ENCODE measurements around the gene THRAP3. TPM values are rescaled to one million over a fixed set of nuclear protein-coding genes. Genes with fewer than 3 reads are reported as not detected.

THRAP3 gene
- total RNA-seq, 1 donor, result 127 TPM

GRCh38 chr1:36198641-36199040 is 25.6 kb upstream of the THRAP3 start:
- no peaks in the 10 kb centered on the region for H3K9me3 ChIP-seq (ENCODE audit: low read depth, low read length)
- H3K4me2 ChIP-seq (ENCODE audit: insufficient read depth, low read length), result no peak overlapping the region
- H3K27me3 ChIP-seq (ENCODE audit: insufficient read depth, low read length), result no peaks in the 10 kb centered on the region
- peaks cover 11% of the 10 kb centered on the region for H3K4me1 ChIP-seq (ENCODE audit: insufficient read depth, low read length)
- no peaks in the 10 kb centered on the region for H3K79me2 ChIP-seq (ENCODE audit: insufficient read depth, low read length)
- TF ChIP-seq CTCF (IDR thresholded peaks at IDR 0.05; ENCODE audit: extremely low read depth, low read depth, low read length), result no peak
- no peak overlapping the region for H2AFZ ChIP-seq (ENCODE audit: low read length)
- H3K4me3 ChIP-seq (ENCODE audit: insufficient read depth, low read length), result no peak overlapping the region
- no peak overlapping the region for H3K27ac ChIP-seq (ENCODE audit: low read depth, low read length)
- DNase-seq (ENCODE audit: insufficient read length, low spot score, missing footprints), result no peak
- no peaks in the 10 kb centered on the region for H4K20me1 ChIP-seq (ENCODE audit: insufficient read depth, low read length)
- H3K36me3 ChIP-seq (ENCODE audit: insufficient read depth, low read length), result no peaks in the 10 kb centered on the region

- DNase-seq (ENCODE audit: insufficient read length, low spot score, missing footprints), result peak; percentile 83
These were observed 24.1 kb upstream of the THRAP3 start for GRCh38 chr1:36199934-36200741.

GRCh38 chr1:36203027-36203553 is 21.2 kb upstream of the THRAP3 start:
- H4K20me1 ChIP-seq (ENCODE audit: insufficient read depth, low read length), result no peaks in the 10 kb centered on the region
- peaks cover 32% of the 10 kb centered on the region for H3K4me1 ChIP-seq (ENCODE audit: insufficient read depth, low read length)
- DNase-seq (ENCODE audit: insufficient read length, low spot score, missing footprints), result peak; percentile 30
- H3K27me3 ChIP-seq (ENCODE audit: insufficient read depth, low read length), result no peaks in the 10 kb centered on the region
- H3K4me2 ChIP-seq (ENCODE audit: insufficient read depth, low read length), result no peak overlapping the region
- no peak for TF ChIP-seq CTCF (IDR thresholded peaks at IDR 0.05; ENCODE audit: extremely low read depth, low read depth, low read length)
- no peaks in the 10 kb centered on the region for H3K36me3 ChIP-seq (ENCODE audit: insufficient read depth, low read length)
- H3K79me2 ChIP-seq (ENCODE audit: insufficient read depth, low read length), result no peaks in the 10 kb centered on the region
- H3K27ac ChIP-seq (ENCODE audit: low read depth, low read length), result no peak overlapping the region
- H3K9me3 ChIP-seq (ENCODE audit: low read depth, low read length), result no peaks in the 10 kb centered on the region
- no peak overlapping the region for H3K4me3 ChIP-seq (ENCODE audit: insufficient read depth, low read length)
- H2AFZ ChIP-seq (ENCODE audit: low read length), result peak overlapping the region; percentile 76

More at GRCh38 chr1:36199934-36200741, 24.1 kb upstream of the THRAP3 start:
- no peaks in the 10 kb centered on the region for H3K9me3 ChIP-seq (ENCODE audit: low read depth, low read length)
- no peak for TF ChIP-seq CTCF (IDR thresholded peaks at IDR 0.05; ENCODE audit: extremely low read depth, low read depth, low read length)
- no peak overlapping the region for H3K4me2 ChIP-seq (ENCODE audit: insufficient read depth, low read length)
- peaks cover 20% of the 10 kb centered on the region for H3K4me1 ChIP-seq (ENCODE audit: insufficient read depth, low read length)
- H3K79me2 ChIP-seq (ENCODE audit: insufficient read depth, low read length), result no peaks in the 10 kb centered on the region
- H3K36me3 ChIP-seq (ENCODE audit: insufficient read depth, low read length), result no peaks in the 10 kb centered on the region
- H3K4me3 ChIP-seq (ENCODE audit: insufficient read depth, low read length), result no peak overlapping the region
- H3K27ac ChIP-seq (ENCODE audit: low read depth, low read length), result no peak overlapping the region
- peak overlapping the region; percentile 51 for H2AFZ ChIP-seq (ENCODE audit: low read length)
- H3K27me3 ChIP-seq (ENCODE audit: insufficient read depth, low read length), result no peaks in the 10 kb centered on the region
- H4K20me1 ChIP-seq (ENCODE audit: insufficient read depth, low read length), result no peaks in the 10 kb centered on the region
